GM18526 (cell line): ENCODE measurements around the gene CACNA1C.

ENCODE experiments used
- POLR2A ChIP-seq: IDR thresholded peaks from 3 replicates; pipeline ENCODE4 v1.6.1; 2011; ENCODE audit not compliant: insufficient read length; ENCODE audit errors: extremely low read depth

The CACNA1C gene

DNA sequence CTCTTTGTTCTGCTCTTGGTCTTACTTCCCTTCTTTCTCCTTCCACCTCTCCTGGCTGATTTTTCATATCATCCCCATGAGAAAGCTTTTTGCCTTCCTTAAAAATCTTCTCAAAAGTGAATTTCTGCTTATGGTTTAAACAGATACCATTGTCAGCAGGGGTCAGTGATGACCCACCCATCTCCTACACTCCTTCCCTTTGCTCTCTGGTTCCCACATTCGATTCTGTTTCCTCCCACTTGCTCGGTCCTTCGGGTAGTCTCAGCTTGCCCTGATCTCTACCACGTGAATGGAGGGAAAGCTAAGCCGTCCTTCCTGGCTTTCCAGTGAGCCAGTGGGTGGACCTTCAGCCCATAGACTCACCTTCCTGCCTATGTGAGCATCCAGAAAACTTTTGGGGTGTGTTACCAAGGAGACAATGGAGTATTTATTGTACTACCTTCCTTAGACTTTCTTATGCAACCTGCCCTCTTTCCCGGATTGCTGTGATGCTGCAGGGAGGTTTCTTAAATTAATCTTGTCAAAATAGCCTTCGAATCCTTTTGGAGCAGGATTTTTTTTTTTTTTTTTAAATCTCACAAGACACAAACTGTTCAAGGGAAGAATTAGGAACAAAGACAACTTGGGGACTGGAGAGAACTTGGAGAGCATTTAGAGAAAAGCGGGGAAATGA, 306.3 kb downstream of the CACNA1C start:
- TF ChIP-seq POLR2A = no peak

DNA sequence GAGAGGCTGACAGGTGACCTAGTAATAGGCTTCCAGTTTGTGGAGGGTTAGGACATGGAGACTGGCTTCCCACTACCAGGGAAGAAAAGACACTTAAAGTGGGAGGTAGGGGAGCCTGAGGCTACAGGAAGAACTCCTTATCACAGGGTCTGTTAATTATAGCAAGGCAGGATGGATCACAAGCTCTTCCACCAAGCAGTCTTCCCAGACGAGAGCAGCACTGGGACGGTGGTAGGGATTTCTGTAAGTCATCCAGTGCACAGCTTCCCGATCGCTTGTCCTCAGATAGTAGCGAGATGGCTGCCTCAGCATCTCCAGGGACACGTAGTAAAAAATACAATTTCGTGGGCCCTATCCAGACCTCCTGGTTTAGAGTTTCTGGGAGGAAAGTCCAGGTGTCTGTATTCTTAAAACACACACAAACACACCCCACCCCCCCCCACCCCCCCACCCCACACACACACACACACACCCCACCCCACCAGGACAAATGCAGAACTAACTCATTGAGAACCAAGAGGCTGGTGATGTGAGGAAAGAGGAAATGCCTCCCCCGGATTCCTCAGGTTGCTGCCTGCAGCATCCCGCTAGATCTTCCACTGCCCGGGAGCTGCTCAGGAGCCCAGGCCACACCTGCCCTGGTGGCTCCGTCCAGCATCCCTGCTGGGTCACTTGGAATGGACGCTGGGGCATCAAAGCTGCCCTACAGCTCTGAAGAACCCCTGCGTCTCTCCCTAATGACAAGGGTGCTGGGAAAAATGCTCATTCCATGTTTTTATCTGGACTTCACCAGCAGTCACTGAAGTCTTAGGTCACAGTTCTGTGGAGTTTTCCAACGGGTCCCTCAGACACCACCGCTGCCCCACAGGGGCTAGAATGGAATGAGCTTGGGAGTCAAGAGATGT, 307.2 kb downstream of the CACNA1C start:
- TF ChIP-seq POLR2A = no peak

GRCh38 chr12:2360630-2361170, 307.9 kb downstream of the CACNA1C start:
- TF ChIP-seq POLR2A = no peak

- TF ChIP-seq POLR2A = no peak
These were observed 311.2 kb downstream of the CACNA1C start for GRCh38 chr12:2363836-2364609.

- no peak for TF ChIP-seq POLR2A
These were observed 311.9 kb downstream of the CACNA1C start for GRCh38 chr12:2364631-2365051.

DNA sequence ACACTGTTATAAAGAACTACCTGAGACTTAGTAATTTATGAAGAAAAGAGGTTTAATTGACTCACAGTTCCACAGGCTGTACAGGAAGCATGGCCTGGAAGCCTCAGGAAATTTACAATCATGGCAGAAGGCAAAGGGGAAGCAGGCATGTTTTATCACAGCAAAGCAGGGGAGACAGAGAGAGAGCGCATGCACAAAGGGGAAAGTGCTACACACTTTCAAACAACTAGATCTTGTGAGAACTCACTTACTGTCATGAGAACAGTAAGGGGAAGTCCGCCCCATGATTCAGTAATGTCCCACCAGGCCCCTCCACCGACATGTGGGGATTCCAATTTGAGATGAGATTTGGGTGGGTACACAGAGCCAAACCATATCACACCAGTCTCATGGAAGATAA, 313.9 kb downstream of the CACNA1C start:
- no peak for TF ChIP-seq POLR2A

GRCh38 chr12:2372178-2372577, 319.4 kb downstream of the CACNA1C start:
- no peak for TF ChIP-seq POLR2A

DNA sequence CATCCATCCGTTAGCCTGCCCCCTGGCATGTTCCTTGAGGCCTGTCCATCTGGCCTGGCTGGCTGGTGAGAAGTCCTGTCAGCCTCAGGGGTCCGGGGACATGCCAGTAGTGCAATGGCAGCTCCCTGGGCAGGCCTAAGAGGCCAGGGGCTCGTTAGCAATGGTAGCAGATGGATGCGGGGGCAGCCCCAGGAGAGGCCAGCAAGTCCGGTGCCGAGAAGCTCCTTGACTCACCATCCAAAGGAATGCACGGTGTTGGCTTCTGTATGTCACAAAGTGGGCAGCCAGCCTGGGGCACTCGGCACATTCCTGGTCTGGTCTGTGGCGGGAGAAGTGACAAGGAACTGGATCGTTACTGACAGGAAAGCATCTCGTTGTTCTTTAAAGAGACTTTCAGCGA, 319.9 kb downstream of the CACNA1C start:
- no peak for TF ChIP-seq POLR2A

- no peak for TF ChIP-seq POLR2A
These were observed 320.5 kb downstream of the CACNA1C start for GRCh38 chr12:2373307-2373706.

GRCh38 chr12:2374092-2374906, 321.5 kb downstream of the CACNA1C start:
- no peak for TF ChIP-seq POLR2A

- TF ChIP-seq POLR2A = no peak
These were observed 323.1 kb downstream of the CACNA1C start for GRCh38 chr12:2375871-2376270.

DNA sequence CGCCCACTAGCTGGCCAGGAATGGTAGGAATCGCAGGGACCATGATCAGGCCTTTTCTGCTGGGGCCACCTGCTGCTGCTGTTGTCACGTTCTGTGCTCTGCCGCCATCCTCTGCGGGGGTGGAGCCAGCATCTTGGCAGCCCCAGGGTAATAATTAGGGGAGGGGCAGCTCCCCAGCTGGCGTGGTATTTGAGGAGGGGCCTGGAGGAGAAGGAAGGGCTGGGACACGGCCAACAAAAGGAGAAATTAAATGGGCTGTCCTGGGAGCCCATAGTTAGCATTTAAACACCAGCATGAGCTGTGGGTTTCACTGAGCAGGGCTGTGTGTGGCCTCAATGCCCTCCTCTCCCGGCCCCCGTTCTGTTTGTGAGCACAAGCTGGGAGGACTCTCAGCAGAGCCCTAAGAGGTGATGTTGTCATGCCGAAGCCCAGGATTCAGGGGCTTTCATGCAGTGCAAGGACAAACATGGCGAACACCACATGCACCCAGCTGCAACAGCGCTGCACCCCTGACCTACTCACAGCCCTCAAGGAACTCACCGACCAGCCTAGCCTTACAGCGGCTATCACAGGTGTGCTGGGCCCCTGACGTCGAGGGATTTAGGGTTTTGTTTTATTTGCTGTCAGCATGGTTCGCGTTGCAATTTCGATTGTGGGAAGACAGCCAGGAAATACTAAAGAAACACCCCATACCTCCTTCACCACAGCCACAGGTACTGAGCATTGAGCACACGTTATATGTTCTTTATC, 324.3 kb downstream of the CACNA1C start:
- no peak for TF ChIP-seq POLR2A

DNA sequence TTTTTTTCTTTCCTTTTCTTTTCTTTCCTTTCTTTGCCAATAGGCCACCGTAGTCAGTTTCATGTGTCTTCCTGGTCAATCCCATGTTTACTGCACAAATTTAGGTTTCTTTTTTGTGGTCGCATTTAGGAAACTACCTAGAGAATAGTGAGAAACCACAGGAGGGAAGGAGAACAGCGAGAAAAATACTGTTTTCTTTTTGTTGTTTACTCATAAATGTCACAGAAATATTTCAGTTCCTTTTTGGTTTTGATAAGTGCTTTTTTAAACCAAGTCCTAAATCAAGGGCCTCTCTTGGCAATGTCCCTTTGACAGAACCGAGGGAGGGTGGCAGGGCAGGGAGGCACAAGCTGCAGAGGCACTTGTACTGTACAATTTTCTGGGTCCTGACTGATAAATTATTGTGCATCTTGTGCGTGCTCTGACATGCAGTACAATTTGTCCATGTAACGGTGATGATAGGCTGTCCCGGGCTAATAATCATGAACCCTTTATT, 326.1 kb downstream of the CACNA1C start:
- no peak for TF ChIP-seq POLR2A

- TF ChIP-seq POLR2A = no peak
These were observed 328.2 kb downstream of the CACNA1C start for GRCh38 chr12:2380946-2381345.
